ENCODE measurements around the gene TSPO2.

Gene TSPO2

GRCh38 chr6:41078101-41078500 is 35.8 kb downstream of the TSPO2 start:
- no peak for DNase-seq

GRCh38 chr6:41079080-41079479 is 36.8 kb downstream of the TSPO2 start:
- DNase-seq = no peak

GRCh38 chr6:41080621-41081020 is 38.4 kb downstream of the TSPO2 start:
- DNase-seq = peak; percentile 10 to 53

GRCh38 chr6:41083072-41083471 is 40.8 kb downstream of the TSPO2 start:
- DNase-seq = no peak

- no peak for DNase-seq
Measured at GRCh38 chr6:41085182-41085581, 42.9 kb downstream of the TSPO2 start.

- DNase-seq = no peak
Measured at GRCh38 chr6:41088451-41088850, 46.2 kb downstream of the TSPO2 start.

- no peak for DNase-seq
Measured at GRCh38 chr6:41090841-41091761, 48.8 kb downstream of the TSPO2 start.

- DNase-seq = peak in 1 of 2 donors; percentile 25
Measured at GRCh38 chr6:41092421-41093140, 50.3 kb downstream of the TSPO2 start.

GRCh38 chr6:41093729-41094128 is 51.5 kb downstream of the TSPO2 start:
- DNase-seq = no peak
